ENCODE results near the gene COL9A3.

GRCh38 chr20:62832951-62833391, 16.1 kb downstream of the COL9A3 start:
- TF ChIP-seq REST (IDR thresholded peaks at IDR 0.05; ENCODE audit: insufficient replicate concordance, low read depth) (no peak), CTCF (IDR thresholded peaks at IDR 0.05; ENCODE audit: insufficient read depth, low read length) (no peak), GABPA (IDR thresholded peaks at IDR 0.05; ENCODE audit: low read depth) (no peak)

Measured in HL-60 (cell line).